Activated T-helper 1 cell treated with anti-CD3 and anti-CD28 coated beads, Interleukin-12 subunit alpha, Interleukin-12 subunit beta, Interleukin-2, Interleukin-4 antibody, amounts not matched to agents 30 ng/mL and 10 ng/mL and 1 ng/mL, durations not matched to agents 14 hours and 24 hours and 36 hours (primary cell): Measurements from ENCODE around the gene PRXL2C. TPM values are rescaled to one million over a fixed set of nuclear protein-coding genes. Genes with fewer than 3 reads are reported as not detected.
"Not testable (repeated sequence)": the region's sequence is repeated elsewhere in the genome, so short reads cannot be mapped to it uniquely, and the experiment has no call there.

Source experiments
- DNase-seq: peaks from one replicate; pipeline ENCODE4 v3.0.0; 2021; ENCODE audit warnings: low spot score
- H3K27ac Mint-ChIP-seq: one replicate; pipeline ENCODE4 v1.8.0; 2021; ENCODE audit warnings: mild to moderate bottlenecking, mixed read lengths
- H3K27me3 Mint-ChIP-seq: one replicate; pipeline ENCODE4 v1.8.0; 2022; ENCODE audit warnings: mild to moderate bottlenecking, moderate library complexity, mixed read lengths; ENCODE audit not compliant: insufficient read depth
- H3K36me3 Mint-ChIP-seq: one replicate; pipeline ENCODE4 v1.8.0; 2021; ENCODE audit warnings: low read depth, mixed read lengths
- H3K4me1 Mint-ChIP-seq: one replicate; pipeline ENCODE4 v1.8.0; 2021; ENCODE audit warnings: low read depth, mixed read lengths
- H3K4me3 Mint-ChIP-seq: one replicate; pipeline ENCODE4 v1.8.0; 2021; ENCODE audit warnings: mild to moderate bottlenecking, moderate library complexity, mixed read lengths
- H3K9me3 Mint-ChIP-seq: one replicate; pipeline ENCODE4 v1.8.0; 2021; ENCODE audit warnings: mixed read lengths
- intact Hi-C: fragments of 100-400 bp; cut with micrococcal nuclease; formaldehyde crosslinking; loops from one replicate; pipeline ENCODE4 v1.15.1; 2024
- total RNA-seq: library from RNA; stranded (reverse); gene quantifications from 2 replicates; pipeline ENCODE4 v1.2.3, GENCODE V29; 2022

Gene PRXL2C
- total RNA-seq = 8.1 and 8.8 TPM in 2 replicates

GRCh38 chr9:96655198-96655851 lies at the start of gene PRXL2C:
Gene PRXL2C (minus strand): TSS chr9:96655317. CDS start chr9:96655281, 36 bp downstream.
- Mint-ChIP-seq H3K27me3 (peaks cover 10% of the 10 kb centered on the region), H3K4me1 (peaks cover 11% of the 10 kb centered on the region), H3K4me3 (peak within 1 kb of the TSS; percentile 88), H3K27ac (peak within 1 kb of the TSS; percentile 84), H3K9me3 (no peaks in the 10 kb centered on the region), H3K36me3 (peaks cover 2% of the 10 kb centered on the region)
- peak; percentile 69 for DNase-seq
- intact Hi-C loops = loop anchor here (1.0 to 10.0 kb wide), 7 partner anchors 31 to 1931 kb away; partner anchors contain the start of genes AOPEP, HABP4, PTCH1 and ZNF782

- intact Hi-C loops, H3K4me3 Mint-ChIP-seq, H3K36me3 Mint-ChIP-seq, H3K4me1 Mint-ChIP-seq, DNase-seq, H3K27ac Mint-ChIP-seq, H3K27me3 Mint-ChIP-seq: not testable (repeated sequence)
- H3K9me3 Mint-ChIP-seq = peaks cover 34% of the 10 kb centered on the region
Measured at GRCh38 chr9:96700721-96701375, 45.7 kb upstream of the PRXL2C start.

- Mint-ChIP-seq H3K27ac (no peak overlapping the region), H3K4me3 (no peak overlapping the region), H3K9me3 (peaks cover 28% of the 10 kb centered on the region), H3K27me3 (peaks cover 3% of the 10 kb centered on the region), H3K4me1 (peaks cover 4% of the 10 kb centered on the region), H3K36me3 (no peaks in the 10 kb centered on the region)
- no peak for DNase-seq
- intact Hi-C loops = no loop called here
Measured at GRCh38 chr9:96691326-96691725, 36.2 kb upstream of the PRXL2C start.

GRCh38 chr9:96688745-96689464 lies 33.8 kb upstream of the PRXL2C start:
- no peak for DNase-seq
- Mint-ChIP-seq H3K27ac (no peak overlapping the region), H3K9me3 (peaks cover 31% of the 10 kb centered on the region), H3K4me1 (peaks cover 4% of the 10 kb centered on the region), H3K27me3 (no peaks in the 10 kb centered on the region), H3K4me3 (no peak overlapping the region), H3K36me3 (no peaks in the 10 kb centered on the region)
- intact Hi-C loops = no loop called here

- H3K36me3 Mint-ChIP-seq = no peaks in the 10 kb centered on the region
- no peak overlapping the region for H3K4me3 Mint-ChIP-seq
- H3K27ac Mint-ChIP-seq = no peak overlapping the region
- intact Hi-C loops = no loop called here
- H3K27me3 Mint-ChIP-seq = no peaks in the 10 kb centered on the region
- H3K9me3 Mint-ChIP-seq = peaks cover 28% of the 10 kb centered on the region
- H3K4me1 Mint-ChIP-seq = peaks cover 4% of the 10 kb centered on the region
- DNase-seq = no peak
Measured at GRCh38 chr9:96688187-96688586, 33.1 kb upstream of the PRXL2C start.

- intact Hi-C loops = loop anchor here (2.0 kb wide), 1 partner anchor 32 kb away; the partner anchor contains the start of gene PRXL2C
- peak; percentile 61 for DNase-seq
- no peaks in the 10 kb centered on the region for H3K27me3 Mint-ChIP-seq
- peaks cover 4% of the 10 kb centered on the region for H3K4me1 Mint-ChIP-seq
- no peaks in the 10 kb centered on the region for H3K36me3 Mint-ChIP-seq
- peaks cover 22% of the 10 kb centered on the region for H3K9me3 Mint-ChIP-seq
- H3K27ac Mint-ChIP-seq = peak overlapping the region; percentile 22
- H3K4me3 Mint-ChIP-seq = peak overlapping the region; percentile 80
Measured at GRCh38 chr9:96686638-96687335, 31.7 kb upstream of the PRXL2C start.

- no peaks in the 10 kb centered on the region for H3K27me3 Mint-ChIP-seq
- no peaks in the 10 kb centered on the region for H3K36me3 Mint-ChIP-seq
- H3K9me3 Mint-ChIP-seq = peaks cover 3% of the 10 kb centered on the region
- no peaks in the 10 kb centered on the region for H3K4me1 Mint-ChIP-seq
- no peak overlapping the region for H3K27ac Mint-ChIP-seq
- H3K4me3 Mint-ChIP-seq = no peak overlapping the region
- intact Hi-C loops = no loop called here
- DNase-seq = no peak
Measured at GRCh38 chr9:96680812-96681499, 25.8 kb upstream of the PRXL2C start.

- H3K36me3 Mint-ChIP-seq = no peaks in the 10 kb centered on the region
- H3K27me3 Mint-ChIP-seq = peaks cover 2% of the 10 kb centered on the region
- no peak for DNase-seq
- H3K4me3 Mint-ChIP-seq = no peak overlapping the region
- H3K9me3 Mint-ChIP-seq = peaks cover 2% of the 10 kb centered on the region
- no peak overlapping the region for H3K27ac Mint-ChIP-seq
- intact Hi-C loops = no loop called here
- H3K4me1 Mint-ChIP-seq = no peaks in the 10 kb centered on the region
Measured at GRCh38 chr9:96674906-96675538, 19.9 kb upstream of the PRXL2C start.

GRCh38 chr9:96673786-96674185 lies 18.7 kb upstream of the PRXL2C start:
- H3K27me3 Mint-ChIP-seq, H3K36me3 Mint-ChIP-seq, DNase-seq, H3K4me3 Mint-ChIP-seq, H3K27ac Mint-ChIP-seq, H3K9me3 Mint-ChIP-seq, H3K4me1 Mint-ChIP-seq, intact Hi-C loops: not testable (repeated sequence)

- intact Hi-C loops = loop anchor here (10.0 kb wide), 1 partner anchor 434 kb away; no protein-coding TSS in a partner anchor
- peaks cover 2% of the 10 kb centered on the region for H3K9me3 Mint-ChIP-seq
- no peak for DNase-seq
Measured at GRCh38 chr9:96668868-96669534, 13.9 kb upstream of the PRXL2C start.

GRCh38 chr9:96667363-96667728 lies 12.2 kb upstream of the PRXL2C start:
- intact Hi-C loops = loop anchor here (1.0 to 10.0 kb wide), 2 partner anchors 225 to 433 kb away; no protein-coding TSS in a partner anchor
- peaks cover 9% of the 10 kb centered on the region for H3K27me3 Mint-ChIP-seq
- H3K4me3 Mint-ChIP-seq = no peak overlapping the region
- H3K9me3 Mint-ChIP-seq = no peaks in the 10 kb centered on the region
- H3K4me1 Mint-ChIP-seq = no peaks in the 10 kb centered on the region
- no peak for DNase-seq
- no peak overlapping the region for H3K27ac Mint-ChIP-seq
- no peaks in the 10 kb centered on the region for H3K36me3 Mint-ChIP-seq

More at GRCh38 chr9:96668868-96669534, 13.9 kb upstream of the PRXL2C start:
- H3K4me1 Mint-ChIP-seq = no peaks in the 10 kb centered on the region
- no peak overlapping the region for H3K4me3 Mint-ChIP-seq
- peaks cover 6% of the 10 kb centered on the region for H3K27me3 Mint-ChIP-seq
- no peak overlapping the region for H3K27ac Mint-ChIP-seq
- H3K36me3 Mint-ChIP-seq = no peaks in the 10 kb centered on the region
